Measurements from ENCODE around the gene TXNDC2. TPM values are rescaled to one million over a fixed set of nuclear protein-coding genes. Genes with fewer than 3 reads are reported as not detected.

The TXNDC2 gene
- total and polyA plus RNA-seq, 4 donors: 0.21 to 0.65 TPM; not detected in 2

GRCh38 chr18:9934274-9934673, 48.5 kb downstream of the TXNDC2 start:
- Histone ChIP-seq H3K36me3 (ENCODE audit: control insufficient read depth in 1 of 2, insufficient read depth in 2 of 2, low read length in 1 of 2) (peaks cover 2 to 4% of the 10 kb centered on the region in 2 donors), H3K27me3 (ENCODE audit: control insufficient read depth in 1 of 2, insufficient read depth in 2 of 2, low read length in 1 of 2) (no peaks in the 10 kb centered on the region), H3K9me3 (ENCODE audit: control insufficient read depth, low read length) (no peaks in the 10 kb centered on the region), H3K4me3 (ENCODE audit: low read length in 2 of 2) (no peak overlapping the region), H3K4me1 (ENCODE audit: control insufficient read depth in 1 of 2, insufficient read depth in 2 of 2, low read length in 2 of 2) (no peaks in the 10 kb centered on the region), H3K27ac (ENCODE audit: low read depth in 1 of 2, low read length in 2 of 2) (no peak overlapping the region)
- intact Hi-C loops (cut with DNase I): loop anchor here in 1 of 2 donors (10.0 kb wide), 1 partner anchor 359 kb away; no protein-coding TSS in a partner anchor
- DNase-seq: no peak
- no peak for ATAC-seq (ENCODE audit: low FRiP score)
- 89 to 95% methylated on average over 3 of the region's 3 CpGs for WGBS, 2 donors

Other genes with a start within 250 kb of the TXNDC2 start
- gene RAB31, start 177.7 kb upstream of the TXNDC2 start, total RNA-seq: 100 to 1,000 TPM; 107 to 145 TPM
- 10 to 100 TPM; 57.6 to 75.1 TPM for gene RAB31, start 177.7 kb upstream of the TXNDC2 start, polyA plus RNA-seq
- gene VAPA, start 28.0 kb downstream of the TXNDC2 start, total RNA-seq: 100 to 1,000 TPM; 176 to 221 TPM
- gene VAPA, start 28.0 kb downstream of the TXNDC2 start, polyA plus RNA-seq: 100 to 1,000 TPM; 119 to 210 TPM